ENCODE data around the gene YPEL3. TPM values are rescaled to one million over a fixed set of nuclear protein-coding genes. Genes with fewer than 3 reads are reported as not detected.

Gene YPEL3
- total RNA-seq, 1 experiment from 2014 or later, result 8.8 TPM

DNA sequence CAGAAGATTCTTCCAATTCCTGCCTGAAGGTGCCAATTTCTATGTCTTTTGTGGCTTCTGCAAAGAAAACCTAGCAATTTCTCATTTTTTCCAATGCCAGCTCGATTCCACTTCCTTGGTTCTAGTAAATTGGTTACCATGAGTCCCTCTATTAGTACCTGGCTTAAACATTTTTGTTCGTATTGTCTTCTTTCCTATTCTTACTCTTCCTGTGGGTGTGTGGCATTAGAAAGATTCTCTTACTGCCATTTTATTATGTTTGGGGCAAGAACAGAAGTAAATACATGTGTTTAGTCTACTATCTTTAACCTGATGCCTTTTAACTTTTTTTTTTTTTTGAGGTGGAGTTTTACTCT lies 47.3 kb upstream of the YPEL3 start:
- no TSS peak for BruUV-seq (replicated peaks)
- no peaks in the 10 kb centered on the region for H3K4me1 Mint-ChIP-seq (ENCODE audit: insufficient read depth, unreplicated experiment)
- ChIA-PET CTCF (no interaction called here), POLR2A (interaction anchor here (0.6 kb wide), 1 partner anchor 284 kb away, joined by 3 read pairs; no protein-coding TSS in a partner anchor)
- intact Hi-C loops (cut with micrococcal nuclease), result no loop called here
- H3K27me3 Mint-ChIP-seq (ENCODE audit: insufficient read depth, unreplicated experiment), result no peaks in the 10 kb centered on the region
- no peak for DNase-seq (ENCODE audit: unreplicated experiment)
- TF ChIP-seq CTCF (IDR thresholded peaks at IDR 0.05; ENCODE audit: unreplicated experiment), result no peak
- H3K4me3 Mint-ChIP-seq (ENCODE audit: unreplicated experiment), result no peak overlapping the region
- no peaks in the 10 kb centered on the region for H3K36me3 Mint-ChIP-seq (ENCODE audit: insufficient read depth, unreplicated experiment)
- H3K9me3 Mint-ChIP-seq (ENCODE audit: unreplicated experiment), result no peaks in the 10 kb centered on the region
- no peak overlapping the region for H3K27ac Mint-ChIP-seq (ENCODE audit: low read depth, unreplicated experiment)

GRCh38 chr16:30142672-30143346 lies 46.8 kb upstream of the YPEL3 start:
- no peak for TF ChIP-seq CTCF (IDR thresholded peaks at IDR 0.05; ENCODE audit: unreplicated experiment)
- Mint-ChIP-seq H3K4me3 (ENCODE audit: unreplicated experiment) (no peak overlapping the region), H3K27ac (ENCODE audit: low read depth, unreplicated experiment) (no peak overlapping the region), H3K9me3 (ENCODE audit: unreplicated experiment) (no peaks in the 10 kb centered on the region), H3K4me1 (ENCODE audit: insufficient read depth, unreplicated experiment) (no peaks in the 10 kb centered on the region), H3K36me3 (ENCODE audit: insufficient read depth, unreplicated experiment) (no peaks in the 10 kb centered on the region), H3K27me3 (ENCODE audit: insufficient read depth, unreplicated experiment) (no peaks in the 10 kb centered on the region)
- intact Hi-C loops (cut with micrococcal nuclease), result no loop called here
- BruUV-seq (replicated peaks), result no TSS peak
- CTCF ChIA-PET, result no interaction called here
- DNase-seq (ENCODE audit: unreplicated experiment), result peak; percentile 13
- POLR2A ChIA-PET, result interaction anchor here (0.6 kb wide), 1 partner anchor 285 kb away, joined by 3 read pairs; no protein-coding TSS in a partner anchor

DNA sequence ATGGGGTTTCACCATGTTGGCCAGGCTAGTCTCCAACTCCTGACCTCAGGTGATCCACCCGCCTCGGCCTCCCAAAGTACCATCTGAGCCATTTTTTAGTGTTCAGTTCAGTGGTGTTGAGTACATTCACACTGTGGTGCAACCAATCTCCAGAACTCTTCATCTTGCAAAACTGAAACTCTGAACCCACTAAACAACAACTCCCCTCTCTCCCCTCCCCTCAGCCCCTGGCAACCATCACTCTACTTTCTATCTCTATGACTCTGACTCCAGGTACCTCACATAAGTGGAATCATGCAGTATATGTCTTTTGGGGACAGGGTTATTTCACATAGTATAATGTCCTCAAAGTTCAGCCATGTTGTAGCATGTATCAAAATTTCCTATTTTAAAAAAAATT lies 45.7 kb upstream of the YPEL3 start:
- intact Hi-C loops (cut with micrococcal nuclease), result no loop called here
- no peak overlapping the region for H3K27ac Mint-ChIP-seq (ENCODE audit: low read depth, unreplicated experiment)
- H3K27me3 Mint-ChIP-seq (ENCODE audit: insufficient read depth, unreplicated experiment), result no peaks in the 10 kb centered on the region
- POLR2A ChIA-PET, result no interaction called here
- no peak for DNase-seq (ENCODE audit: unreplicated experiment)
- no peaks in the 10 kb centered on the region for H3K36me3 Mint-ChIP-seq (ENCODE audit: insufficient read depth, unreplicated experiment)
- no peaks in the 10 kb centered on the region for H3K4me1 Mint-ChIP-seq (ENCODE audit: insufficient read depth, unreplicated experiment)
- H3K4me3 Mint-ChIP-seq (ENCODE audit: unreplicated experiment), result no peak overlapping the region
- TF ChIP-seq CTCF (IDR thresholded peaks at IDR 0.05; ENCODE audit: unreplicated experiment), result no peak
- no TSS peak for BruUV-seq (replicated peaks)
- CTCF ChIA-PET, result no interaction called here
- H3K9me3 Mint-ChIP-seq (ENCODE audit: unreplicated experiment), result no peaks in the 10 kb centered on the region

DNA sequence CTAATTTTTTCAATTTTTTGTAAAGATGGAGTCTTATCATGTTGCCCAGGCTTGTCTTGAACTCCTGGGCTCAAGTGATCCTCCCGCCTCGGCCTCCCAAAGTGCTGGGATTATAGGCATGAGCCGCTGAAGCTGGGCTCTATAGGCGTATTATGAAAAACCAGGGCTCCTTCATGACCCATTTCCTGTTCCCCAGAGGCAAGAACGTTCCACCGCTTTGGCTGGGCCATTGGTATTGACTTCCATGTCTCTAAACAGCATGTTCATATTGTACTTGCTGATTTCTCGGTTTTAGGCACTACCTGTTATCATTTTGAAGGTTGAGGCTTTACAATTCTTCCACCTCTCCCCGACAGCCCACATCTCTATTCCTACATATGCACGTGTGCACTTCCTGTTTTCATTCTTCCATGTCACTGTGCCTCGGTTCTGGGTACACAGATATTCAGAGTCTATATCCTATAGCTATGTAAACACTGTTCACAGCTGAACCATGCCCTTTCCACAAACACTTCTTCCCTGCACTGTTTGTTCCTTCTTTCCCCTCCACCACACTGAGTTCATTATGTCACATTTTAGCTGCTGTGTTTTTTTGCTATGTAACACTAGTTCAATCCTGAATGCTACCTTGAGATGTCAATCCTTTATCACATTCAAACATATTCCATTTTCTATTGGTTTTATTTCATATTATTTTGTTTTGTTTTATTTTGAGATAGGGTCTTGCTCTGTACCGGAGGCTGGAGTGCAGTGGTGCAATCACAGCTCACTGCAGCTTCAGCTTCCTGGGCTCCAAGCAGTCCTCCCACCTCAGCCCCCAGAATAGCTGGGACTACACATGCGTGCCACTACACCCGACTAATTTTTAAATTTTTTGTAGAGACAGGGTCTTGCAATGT lies 43.8 kb upstream of the YPEL3 start:
- H3K9me3 Mint-ChIP-seq (ENCODE audit: unreplicated experiment), result no peaks in the 10 kb centered on the region
- no peak for DNase-seq (ENCODE audit: unreplicated experiment)
- H3K4me3 Mint-ChIP-seq (ENCODE audit: unreplicated experiment), result no peak overlapping the region
- POLR2A ChIA-PET, result interaction anchor here (0.7 kb wide), 1 partner anchor 165 kb away, joined by 3 read pairs; no protein-coding TSS in a partner anchor
- TF ChIP-seq CTCF (IDR thresholded peaks at IDR 0.05; ENCODE audit: unreplicated experiment), result no peak
- H3K27me3 Mint-ChIP-seq (ENCODE audit: insufficient read depth, unreplicated experiment), result no peaks in the 10 kb centered on the region
- H3K36me3 Mint-ChIP-seq (ENCODE audit: insufficient read depth, unreplicated experiment), result no peaks in the 10 kb centered on the region
- intact Hi-C loops (cut with micrococcal nuclease), result no loop called here
- no peaks in the 10 kb centered on the region for H3K4me1 Mint-ChIP-seq (ENCODE audit: insufficient read depth, unreplicated experiment)
- H3K27ac Mint-ChIP-seq (ENCODE audit: low read depth, unreplicated experiment), result no peak overlapping the region
- BruUV-seq (replicated peaks), result no TSS peak
- CTCF ChIA-PET, result interaction anchor here (0.9 kb wide), 1 partner anchor 270 kb away, joined by 3 read pairs; no protein-coding TSS in a partner anchor

Measured in MCF 10A (cell line).